OCI-LY1 (cell line): ENCODE results near the gene AKT2.

Source experiments
- H2AFZ ChIP-seq: fragments of 200-600 bp; sonication (generic), shearing (Covaris generic); 2 replicates; pipeline ENCODE4 v1.6.0; 2014; ENCODE audit warnings: antibody characterized with exemption, mild to moderate bottlenecking, low read length
- H3F3A ChIP-seq: fragments of 200-600 bp; sonication (generic), shearing (Covaris generic); 2 replicates; pipeline ENCODE4 v1.6.0; 2014; ENCODE audit warnings: mild to moderate bottlenecking, antibody characterized with exemption, low read length, moderate library complexity; ENCODE audit not compliant: insufficient read depth
- H3K27ac ChIP-seq: fragments of 200-600 bp; sonication (generic); 2 replicates; pipeline ENCODE4 v1.5.1; 2014; ENCODE audit warnings: low read length, mixed run types, mild to moderate bottlenecking, low read depth; ENCODE audit not compliant: poor library complexity, severe bottlenecking
- H3K27me3 ChIP-seq: fragments of 200-600 bp; sonication (generic); 2 replicates; pipeline ENCODE4 v1.6.0; 2014; ENCODE audit warnings: antibody characterized with exemption, mild to moderate bottlenecking, low read length, moderate library complexity; ENCODE audit not compliant: insufficient read depth
- H3K36me3 ChIP-seq: fragments of 200-600 bp; sonication (generic); 2 replicates; pipeline ENCODE4 v1.6.1; 2014; ENCODE audit warnings: mild to moderate bottlenecking, antibody characterized with exemption, low read length, moderate library complexity, mixed read lengths; ENCODE audit not compliant: insufficient read depth
- H3K4me1 ChIP-seq: fragments of 200-600 bp; sonication (generic); 2 replicates; pipeline ENCODE4 v1.5.1; 2014; ENCODE audit warnings: mild to moderate bottlenecking, low read length, moderate library complexity; ENCODE audit not compliant: insufficient read depth, severe bottlenecking
- H3K4me2 ChIP-seq: fragments of 200-600 bp; sonication (generic), shearing (Covaris generic); 2 replicates; pipeline ENCODE4 v1.6.1; 2014; ENCODE audit warnings: low read length
- H3K4me3 ChIP-seq: fragments of 200-600 bp; sonication (generic); 2 replicates; pipeline ENCODE4 v1.5.1; 2014; ENCODE audit warnings: low read length, low read depth, mild to moderate bottlenecking, mixed read lengths; ENCODE audit not compliant: poor library complexity, severe bottlenecking
- H3K79me2 ChIP-seq: fragments of 200-600 bp; shearing (Covaris generic); 2 replicates; pipeline ENCODE4 v1.6.1; 2016; ENCODE audit warnings: mixed run types, low read length, mixed read lengths; ENCODE audit not compliant: insufficient read depth
- H3K9ac ChIP-seq: fragments of 200-600 bp; sonication (generic), shearing (Covaris generic); 2 replicates; pipeline ENCODE4 v1.6.1; 2014; ENCODE audit warnings: mild to moderate bottlenecking, low read length, mixed read lengths
- H3K9me2 ChIP-seq: fragments of 200-600 bp; sonication (generic), shearing (Covaris generic); 2 replicates; pipeline ENCODE4 v1.6.1; 2014; ENCODE audit warnings: low read depth, mild to moderate bottlenecking, low read length, mixed read lengths
- H3K9me3 ChIP-seq: fragments of 200-600 bp; shearing (Covaris generic); 2 replicates; pipeline ENCODE4 v1.6.1; 2014; ENCODE audit warnings: low read length, mixed read lengths
- H4K20me1 ChIP-seq: fragments of 200-600 bp; sonication (generic), shearing (Covaris generic); 2 replicates; pipeline ENCODE4 v1.6.0; 2016; ENCODE audit warnings: mild to moderate bottlenecking, low read length; ENCODE audit not compliant: insufficient read depth
- CTCF ChIP-seq: fragments of 200-600 bp; sonication (generic), shearing (Covaris generic); IDR thresholded peaks from 2 replicates; pipeline ENCODE4 v1.5.1; 2017; ENCODE audit warnings: mild to moderate bottlenecking, antibody characterized with exemption, low read length, moderate library complexity, mixed read lengths
- EZH2 ChIP-seq: fragments of 200-600 bp; sonication (generic), shearing (Covaris generic); IDR thresholded peaks from 2 replicates; pipeline ENCODE4 v1.8.0; 2017; ENCODE audit warnings: borderline replicate concordance, mixed run types, mild to moderate bottlenecking, antibody characterized with exemption, low read length, moderate library complexity, mixed read lengths

Gene AKT2

GRCh38 chr19:40267601-40267997, 17.5 kb downstream of the AKT2 start:
- H3K79me2 ChIP-seq = peaks cover 33% of the 10 kb centered on the region
- no peaks in the 10 kb centered on the region for H3K27me3 ChIP-seq
- no peak for TF ChIP-seq EZH2
- TF ChIP-seq CTCF = no peak
- H3K9ac ChIP-seq = no peak overlapping the region
- H3K4me3 ChIP-seq = no peak overlapping the region
- H3K4me1 ChIP-seq = peaks cover 8% of the 10 kb centered on the region
- H3K9me3 ChIP-seq = no peaks in the 10 kb centered on the region
- H3K36me3 ChIP-seq = peaks cover 49% of the 10 kb centered on the region
- H3K4me2 ChIP-seq = no peak overlapping the region
- no peak overlapping the region for H2AFZ ChIP-seq
- no peaks in the 10 kb centered on the region for H3F3A ChIP-seq
- H3K9me2 ChIP-seq = no peaks in the 10 kb centered on the region
- H4K20me1 ChIP-seq = no peaks in the 10 kb centered on the region
- no peak overlapping the region for H3K27ac ChIP-seq

GRCh38 chr19:40266912-40267600, 18.1 kb downstream of the AKT2 start:
- Histone ChIP-seq H3K4me1 (peaks cover 8% of the 10 kb centered on the region), H3K36me3 (peaks cover 49% of the 10 kb centered on the region), H3K4me3 (no peak overlapping the region), H3F3A (no peaks in the 10 kb centered on the region), H3K4me2 (no peak overlapping the region), H3K9ac (no peak overlapping the region), H2AFZ (no peak overlapping the region), H3K27ac (no peak overlapping the region), H3K9me2 (no peaks in the 10 kb centered on the region), H3K79me2 (peaks cover 30% of the 10 kb centered on the region), H3K27me3 (no peaks in the 10 kb centered on the region), H3K9me3 (peaks cover 3% of the 10 kb centered on the region; the same call in 1 of the 2 replicates), H4K20me1 (no peaks in the 10 kb centered on the region)
- TF ChIP-seq EZH2 (no peak), CTCF (no peak)

GRCh38 chr19:40266119-40266518, 19.0 kb downstream of the AKT2 start:
- H3K79me2 ChIP-seq = peaks cover 26% of the 10 kb centered on the region
- no peak for TF ChIP-seq CTCF
- no peak overlapping the region for H3K9ac ChIP-seq
- no peak overlapping the region for H3K4me2 ChIP-seq
- H3K36me3 ChIP-seq = peaks cover 56% of the 10 kb centered on the region
- H3F3A ChIP-seq = no peaks in the 10 kb centered on the region
- no peak overlapping the region for H3K4me3 ChIP-seq
- H4K20me1 ChIP-seq = no peaks in the 10 kb centered on the region
- no peaks in the 10 kb centered on the region for H3K27me3 ChIP-seq
- no peaks in the 10 kb centered on the region for H3K9me2 ChIP-seq
- no peak overlapping the region for H2AFZ ChIP-seq
- H3K9me3 ChIP-seq = peaks cover 3% of the 10 kb centered on the region; the same call in 1 of the 2 replicates
- peaks cover 8% of the 10 kb centered on the region for H3K4me1 ChIP-seq
- H3K27ac ChIP-seq = no peak overlapping the region
